PC-9 (cell line): Measurements from ENCODE around the gene SCGB1C1. TPM values are rescaled to one million over a fixed set of nuclear protein-coding genes. Genes with fewer than 3 reads are reported as not detected.

Experiments
- BruUV-seq: library from RNA; stranded (reverse); fragments of 400-500 nt; replicated peaks from 2 replicates; lab custom pipeline; 2021; lab: Mats Ljungman, UMichigan
- CTCF ChIA-PET: fragments of 300-600 bp; sonication (Branson Sonifier 250); formaldehyde crosslinking; loops from one replicate; lab custom pipeline; 2022; ENCODE audit warnings: antibody characterized with exemption; lab: Charles Lee
- POLR2A ChIA-PET: fragments of 300-600 bp; sonication (Branson Sonifier 250); formaldehyde crosslinking; loops from one replicate; lab custom pipeline; 2022; ENCODE audit warnings: antibody characterized with exemption; ENCODE audit not compliant: unreplicated experiment; lab: Charles Lee
- DNase-seq, 2 experiments: peaks; one replicate each; pipeline versions ENCODE4 v3.0.0 to v3.0.0-alpha.2; 2015 to 2022; ENCODE audit warnings: mixed read lengths in 1 of 2
- H2AFZ ChIP-seq: fragments of 200-600 bp; sonication (generic); 2 replicates; pipeline ENCODE4 v1.8.1; 2017; ENCODE audit warnings: antibody characterized with exemption
- H3F3A ChIP-seq: fragments of 200-600 bp; sonication (generic); 2 replicates; pipeline ENCODE4 v1.8.1; 2017; ENCODE audit warnings: antibody characterized with exemption, mild to moderate bottlenecking, low read depth; ENCODE audit not compliant: insufficient read depth
- H3K27ac ChIP-seq: fragments of 200-600 bp; sonication (generic); 2 replicates; pipeline ENCODE4 v1.6.1; 2016; ENCODE audit warnings: mixed run types
- H3K27me3 ChIP-seq: fragments of 200-600 bp; sonication (generic); 2 replicates; pipeline ENCODE4 v1.6.1; 2016; ENCODE audit warnings: low read depth, mixed run types; ENCODE audit not compliant: insufficient read depth
- H3K36me3 ChIP-seq: fragments of 200-600 bp; sonication (generic); 2 replicates; pipeline ENCODE4 v1.6.1; 2016; ENCODE audit warnings: low read depth, mixed run types
- H3K4me1 ChIP-seq: fragments of 200-600 bp; sonication (generic); replicated peaks from 2 replicates; pipeline ENCODE4 v1.6.1; 2016; ENCODE audit warnings: mixed run types; ENCODE audit not compliant: insufficient read depth
- H3K4me2 ChIP-seq: fragments of 200-600 bp; sonication (generic); 2 replicates; pipeline ENCODE4 v1.6.1; 2017; ENCODE audit warnings: mixed run types
- H3K4me3 ChIP-seq: fragments of 200-600 bp; sonication (generic); 2 replicates; pipeline ENCODE4 v1.6.1; 2016; ENCODE audit warnings: mixed run types
- H3K79me2 ChIP-seq: fragments of 200-600 bp; sonication (generic); 2 replicates; pipeline ENCODE4 v1.6.1; 2017; ENCODE audit warnings: low read depth, mixed run types
- H3K9me2 ChIP-seq: fragments of 200-600 bp; sonication (generic); 2 replicates; pipeline ENCODE4 v1.8.1; 2017; ENCODE audit warnings: mild to moderate bottlenecking; ENCODE audit not compliant: insufficient read depth
- H3K9me3 ChIP-seq: fragments of 200-600 bp; sonication (generic); 2 replicates; pipeline ENCODE4 v1.8.1; 2016; ENCODE audit warnings: low read depth; ENCODE audit not compliant: insufficient read depth
- H4K20me1 ChIP-seq: fragments of 200-600 bp; sonication (generic); 2 replicates; pipeline ENCODE4 v1.8.1; 2017; ENCODE audit not compliant: insufficient read depth
- EZH2 ChIP-seq: fragments of 200-600 bp; sonication (generic); IDR thresholded peaks from 2 replicates; pipeline ENCODE4 v1.8.0; 2017; ENCODE audit warnings: antibody characterized with exemption, low read depth
- intact Hi-C: fragments of 100-400 bp; cut with micrococcal nuclease; formaldehyde crosslinking; loops from one replicate; pipeline ENCODE4 v1.10.0; 2022; ENCODE audit not compliant: unreplicated experiment
- total RNA-seq: library from RNA; stranded (reverse); gene quantifications from 2 replicates; pipeline ENCODE4 v1.2.3, GENCODE V29; 2021
- TF ChIP-seq, protein P1 (sequence below): fragments of 200-600 bp; sonication (generic); conservative IDR thresholded peaks from 2 replicates; pipeline ENCODE4 v1.6.1; 2017; ENCODE audit warnings: mixed run types, antibody characterized with exemption, mild to moderate bottlenecking, moderate library complexity

Gene SCGB1C1
- total RNA-seq, 1 experiment from 2014 or later = not detected

DNA sequence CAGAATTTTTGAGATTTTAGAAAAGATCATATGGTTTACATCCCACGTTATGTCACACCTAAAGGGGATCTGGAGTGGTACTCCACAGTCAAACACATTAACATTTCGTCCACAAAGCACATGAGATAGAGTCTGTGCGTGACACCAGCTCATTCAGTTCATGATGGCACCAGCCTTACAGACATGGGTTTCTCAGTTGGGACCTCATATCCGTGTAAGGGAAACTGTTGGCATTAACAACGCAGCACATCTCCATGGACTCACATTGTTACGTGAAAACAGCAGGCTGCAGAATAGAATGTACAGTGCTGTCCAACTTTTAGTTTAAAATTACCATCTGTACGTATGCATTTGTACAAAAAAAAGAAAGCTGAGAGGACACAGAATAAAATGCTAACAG, 28.7 kb downstream of the SCGB1C1 start:
- H3K9me2 ChIP-seq = no peaks in the 10 kb centered on the region
- intact Hi-C loops = no loop called here
- H3K27ac ChIP-seq = no peak overlapping the region
- no TSS peak for BruUV-seq
- DNase-seq = no peak
- ChIA-PET POLR2A (no interaction called here), CTCF (interaction anchor here (0.6 kb wide), 1 partner anchor 190 kb away, joined by 3 read pairs; no protein-coding TSS in a partner anchor)
- peaks cover 2% of the 10 kb centered on the region; the same call in 1 of the 2 replicates for H3F3A ChIP-seq
- no peaks in the 10 kb centered on the region for H3K36me3 ChIP-seq
- no peaks in the 10 kb centered on the region for H4K20me1 ChIP-seq
- H3K9me3 ChIP-seq = no peaks in the 10 kb centered on the region
- H3K4me3 ChIP-seq = no peak overlapping the region
- TF ChIP-seq, protein P1, sequence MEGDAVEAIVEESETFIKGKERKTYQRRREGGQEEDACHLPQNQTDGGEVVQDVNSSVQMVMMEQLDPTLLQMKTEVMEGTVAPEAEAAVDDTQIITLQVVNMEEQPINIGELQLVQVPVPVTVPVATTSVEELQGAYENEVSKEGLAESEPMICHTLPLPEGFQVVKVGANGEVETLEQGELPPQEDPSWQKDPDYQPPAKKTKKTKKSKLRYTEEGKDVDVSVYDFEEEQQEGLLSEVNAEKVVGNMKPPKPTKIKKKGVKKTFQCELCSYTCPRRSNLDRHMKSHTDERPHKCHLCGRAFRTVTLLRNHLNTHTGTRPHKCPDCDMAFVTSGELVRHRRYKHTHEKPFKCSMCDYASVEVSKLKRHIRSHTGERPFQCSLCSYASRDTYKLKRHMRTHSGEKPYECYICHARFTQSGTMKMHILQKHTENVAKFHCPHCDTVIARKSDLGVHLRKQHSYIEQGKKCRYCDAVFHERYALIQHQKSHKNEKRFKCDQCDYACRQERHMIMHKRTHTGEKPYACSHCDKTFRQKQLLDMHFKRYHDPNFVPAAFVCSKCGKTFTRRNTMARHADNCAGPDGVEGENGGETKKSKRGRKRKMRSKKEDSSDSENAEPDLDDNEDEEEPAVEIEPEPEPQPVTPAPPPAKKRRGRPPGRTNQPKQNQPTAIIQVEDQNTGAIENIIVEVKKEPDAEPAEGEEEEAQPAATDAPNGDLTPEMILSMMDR = no peak
- no peak overlapping the region for H3K4me2 ChIP-seq
- no peaks in the 10 kb centered on the region for H3K79me2 ChIP-seq
- no peaks in the 10 kb centered on the region for H3K4me1 ChIP-seq
- H2AFZ ChIP-seq = no peak overlapping the region
- H3K27me3 ChIP-seq = no peaks in the 10 kb centered on the region

- DNase-seq = no peak
- no peaks in the 10 kb centered on the region for H3K9me2 ChIP-seq
- no peak overlapping the region for H2AFZ ChIP-seq
- no peaks in the 10 kb centered on the region for H4K20me1 ChIP-seq
- H3K4me3 ChIP-seq = no peak overlapping the region
- no peaks in the 10 kb centered on the region for H3K9me3 ChIP-seq
- no peaks in the 10 kb centered on the region for H3K4me1 ChIP-seq
- H3K27ac ChIP-seq = no peak overlapping the region
- H3K27me3 ChIP-seq = no peaks in the 10 kb centered on the region
- no peak overlapping the region for H3K4me2 ChIP-seq
- POLR2A ChIA-PET = no interaction called here
- TF ChIP-seq, protein P1 = no peak
- no peak for TF ChIP-seq EZH2
- BruUV-seq = no TSS peak
- intact Hi-C loops = no loop called here
- no peaks in the 10 kb centered on the region for H3F3A ChIP-seq
- no peaks in the 10 kb centered on the region for H3K79me2 ChIP-seq
- no peaks in the 10 kb centered on the region for H3K36me3 ChIP-seq
- CTCF ChIA-PET = interaction anchor here (0.6 kb wide), 1 partner anchor 190 kb away, joined by 3 read pairs; no protein-coding TSS in a partner anchor
Observed at GRCh38 chr11:221998-222789, 29.3 kb downstream of the SCGB1C1 start.

DNA sequence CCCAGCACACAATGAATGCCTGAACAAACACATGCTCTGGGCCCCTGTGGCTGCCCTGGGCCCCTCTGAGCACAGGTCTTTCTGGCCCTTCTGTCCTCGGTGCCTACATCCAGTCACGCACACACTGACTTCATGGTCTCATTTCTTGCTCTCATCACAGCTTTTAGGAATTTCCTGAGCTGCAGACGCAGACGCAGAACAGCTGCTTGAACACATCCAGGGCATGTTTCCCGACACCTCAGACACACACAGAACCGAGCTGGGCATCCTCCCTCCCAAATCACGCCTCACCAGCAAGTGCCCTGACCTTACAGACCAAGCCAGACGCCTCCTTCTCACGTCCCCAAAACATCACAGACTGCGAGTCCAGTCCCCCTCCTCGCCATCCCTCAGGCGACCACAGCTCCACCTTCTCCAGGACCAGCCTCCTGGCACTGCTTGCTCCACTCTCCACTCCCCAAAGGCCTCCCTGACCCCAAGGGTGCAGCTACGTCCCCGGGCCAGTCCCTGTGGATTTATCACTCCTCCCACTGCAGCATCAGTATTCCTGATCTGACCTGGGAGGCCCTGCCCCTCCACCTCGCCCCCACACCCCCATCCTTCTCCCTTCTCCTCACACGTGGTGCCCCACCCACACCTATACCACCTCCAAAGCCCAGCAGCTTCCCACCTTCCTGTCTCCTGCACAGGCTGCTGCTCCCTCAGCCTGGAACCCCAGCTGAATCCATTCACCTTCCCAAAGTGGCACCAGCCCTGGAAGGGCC, 30.3 kb downstream of the SCGB1C1 start:
- Histone ChIP-seq H2AFZ (no peak overlapping the region), H3K4me2 (no peak overlapping the region), H3K9me2 (no peaks in the 10 kb centered on the region), H3K9me3 (no peaks in the 10 kb centered on the region), H3K4me3 (no peak overlapping the region), H3K27ac (no peak overlapping the region), H4K20me1 (no peaks in the 10 kb centered on the region), H3K4me1 (no peaks in the 10 kb centered on the region), H3F3A (no peaks in the 10 kb centered on the region), H3K79me2 (no peaks in the 10 kb centered on the region), H3K27me3 (no peaks in the 10 kb centered on the region), H3K36me3 (no peaks in the 10 kb centered on the region)
- intact Hi-C loops = no loop called here
- ChIA-PET POLR2A (no interaction called here), CTCF (no interaction called here)
- no peak for DNase-seq
- BruUV-seq = no TSS peak
- TF ChIP-seq, protein P1 = no peak
- no peak for TF ChIP-seq EZH2
